Activated T-cell treated with anti-CD3 and anti-CD28 coated beads for 1 hour (primary cell): Measurements from ENCODE around the gene ITIH1.
"Not testable (repeated sequence)": the region's sequence is repeated elsewhere in the genome, so short reads cannot be mapped to it uniquely, and the experiment has no call there.

Experiments
- DNase-seq: peaks from one replicate; pipeline ENCODE4 v3.0.0-alpha.2; 2020; ENCODE audit warnings: low read depth

ITIH1 gene

DNA sequence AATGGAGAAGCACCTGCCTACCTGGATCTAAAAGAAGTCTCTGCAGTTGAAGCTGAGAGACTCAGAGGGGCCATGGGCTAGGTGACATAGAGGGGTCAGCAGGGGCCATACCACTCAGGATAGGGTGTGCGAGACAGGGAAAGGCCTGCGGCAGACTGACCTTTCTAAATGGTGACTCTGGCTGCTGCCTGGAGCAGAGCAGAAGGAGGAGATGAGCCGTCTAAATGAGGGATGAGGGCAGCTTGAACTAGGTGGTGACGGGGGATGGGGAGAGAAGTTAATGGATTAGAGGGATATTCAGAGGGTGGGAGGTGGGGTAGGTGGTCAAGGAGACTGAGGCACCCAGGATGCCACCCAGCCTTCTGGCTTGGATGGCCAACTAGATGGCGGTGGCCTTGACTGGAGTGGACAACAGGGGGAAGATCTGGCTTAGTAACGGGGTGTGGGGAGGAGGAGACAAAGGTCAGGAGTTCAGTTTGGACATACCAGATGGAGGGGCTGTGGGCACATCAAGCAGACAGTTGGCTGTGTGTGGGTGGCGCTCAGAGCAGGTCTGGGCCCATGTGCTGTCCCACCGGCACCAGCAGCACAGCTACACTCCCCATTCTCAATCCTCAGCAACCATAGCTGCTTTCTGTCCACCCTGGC, 3.2 kb upstream of the ITIH1 start:
- DNase-seq: no peak

- no peak for DNase-seq
These were observed 2.2 kb upstream of the ITIH1 start for GRCh38 chr3:52774901-52775864.

GRCh38 chr3:52775877-52776276, 1.5 kb upstream of the ITIH1 start:
- no peak for DNase-seq

GRCh38 chr3:52776486-52776885, 913 bp upstream of the ITIH1 start:
- not testable (repeated sequence) for DNase-seq

DNA sequence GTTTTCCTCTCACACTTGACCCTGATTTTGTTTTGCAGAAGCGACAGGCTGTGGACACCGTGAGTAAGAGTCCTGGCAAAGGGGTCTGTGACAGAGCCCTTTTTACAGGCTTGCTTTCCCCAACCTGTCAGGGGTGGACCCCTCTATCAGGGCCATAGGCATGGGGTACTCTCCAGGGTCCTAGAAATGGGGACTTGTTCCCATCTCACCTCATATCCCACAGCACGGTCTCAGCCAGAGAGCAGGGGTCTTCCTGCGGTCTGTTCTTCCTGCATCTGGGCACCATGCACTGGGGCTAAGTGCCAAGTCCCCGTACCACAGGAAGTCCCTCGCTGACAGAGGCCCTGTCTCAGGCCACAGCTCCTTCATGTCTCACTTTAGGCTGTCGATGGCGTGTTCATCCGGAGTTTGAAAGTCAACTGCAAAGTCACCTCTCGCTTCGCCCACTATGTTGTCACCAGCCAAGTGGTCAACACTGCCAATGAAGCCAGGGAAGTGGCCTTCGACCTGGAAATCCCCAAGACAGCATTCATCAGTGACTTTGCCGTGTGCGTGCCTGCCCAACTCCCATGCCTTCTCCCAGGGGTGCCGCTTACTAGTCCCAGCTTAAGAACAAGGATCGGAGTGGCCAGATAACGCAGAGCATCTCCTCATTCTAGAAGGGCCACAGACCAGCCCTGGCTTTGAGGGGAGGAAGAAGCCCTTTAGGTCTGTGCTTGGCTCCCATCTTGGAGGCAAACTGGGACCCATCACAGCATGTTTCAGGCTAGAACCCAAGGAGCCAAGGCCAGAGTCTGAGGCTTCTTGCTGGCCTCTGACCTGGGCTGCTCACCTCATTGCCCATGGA, 783 bp downstream of the ITIH1 start:
- DNase-seq: no peak

GRCh38 chr3:52779011-52779836, 1.8 kb downstream of the ITIH1 start:
- no peak for DNase-seq

GRCh38 chr3:52779837-52780585, 2.6 kb downstream of the ITIH1 start:
- no peak for DNase-seq

DNA sequence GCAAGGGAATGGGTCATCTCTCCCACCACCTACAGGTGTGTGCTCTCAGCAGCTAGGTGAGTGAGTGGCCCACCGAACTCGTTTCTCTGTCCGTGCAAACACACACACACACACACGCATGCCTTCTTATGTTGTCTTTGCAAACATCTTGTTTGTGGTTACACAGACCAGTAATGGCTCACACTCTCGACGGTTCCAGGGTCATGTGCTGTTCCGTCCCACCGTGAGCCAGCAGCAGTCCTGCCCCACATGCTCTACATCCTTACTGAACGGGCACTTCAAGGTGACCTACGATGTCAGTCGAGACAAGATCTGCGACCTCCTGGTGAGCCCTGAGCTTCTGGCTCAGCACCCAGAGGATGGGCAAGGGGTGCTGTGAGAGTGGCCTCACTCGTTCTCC, 4.3 kb downstream of the ITIH1 start:
- no peak for DNase-seq

DNA sequence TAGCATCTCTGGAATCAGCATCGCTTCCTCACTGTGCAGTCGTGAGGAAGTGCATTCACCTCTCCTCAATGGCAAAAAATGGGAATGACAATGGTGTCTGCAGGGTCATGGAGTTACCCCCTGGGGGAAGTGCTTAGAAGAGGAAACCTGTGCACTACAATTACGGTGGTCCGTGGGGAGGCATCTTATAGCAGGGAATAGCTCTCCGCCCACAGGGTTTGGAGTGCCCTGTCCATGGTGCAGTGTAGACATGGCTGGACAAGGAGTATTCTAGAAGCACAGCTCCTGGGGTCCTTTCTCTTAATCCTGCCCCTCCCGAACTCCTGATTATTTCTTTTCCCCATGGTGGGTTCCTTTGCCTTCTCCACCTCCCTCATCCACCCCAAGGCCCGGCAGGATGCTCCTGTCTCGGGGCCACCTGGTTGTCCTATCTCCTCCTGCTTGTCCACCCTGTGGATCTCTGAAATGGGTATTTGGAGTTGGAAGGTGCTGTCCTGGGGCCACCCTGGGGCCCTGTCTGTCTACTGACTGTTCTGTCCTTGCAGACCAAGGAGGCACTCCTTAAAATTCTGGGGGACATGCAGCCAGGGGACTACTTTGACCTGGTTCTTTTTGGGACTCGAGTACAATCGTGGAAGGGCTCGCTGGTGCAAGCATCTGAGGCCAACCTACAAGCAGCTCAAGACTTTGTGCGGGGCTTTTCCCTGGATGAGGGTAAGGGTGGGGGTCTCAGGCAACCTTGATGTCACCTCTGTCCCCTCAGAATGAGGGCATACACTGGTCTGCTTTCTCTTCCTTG, 5.2 kb downstream of the ITIH1 start:
- no peak for DNase-seq

GRCh38 chr3:52783211-52783555, 5.8 kb downstream of the ITIH1 start:
- no peak for DNase-seq

DNA sequence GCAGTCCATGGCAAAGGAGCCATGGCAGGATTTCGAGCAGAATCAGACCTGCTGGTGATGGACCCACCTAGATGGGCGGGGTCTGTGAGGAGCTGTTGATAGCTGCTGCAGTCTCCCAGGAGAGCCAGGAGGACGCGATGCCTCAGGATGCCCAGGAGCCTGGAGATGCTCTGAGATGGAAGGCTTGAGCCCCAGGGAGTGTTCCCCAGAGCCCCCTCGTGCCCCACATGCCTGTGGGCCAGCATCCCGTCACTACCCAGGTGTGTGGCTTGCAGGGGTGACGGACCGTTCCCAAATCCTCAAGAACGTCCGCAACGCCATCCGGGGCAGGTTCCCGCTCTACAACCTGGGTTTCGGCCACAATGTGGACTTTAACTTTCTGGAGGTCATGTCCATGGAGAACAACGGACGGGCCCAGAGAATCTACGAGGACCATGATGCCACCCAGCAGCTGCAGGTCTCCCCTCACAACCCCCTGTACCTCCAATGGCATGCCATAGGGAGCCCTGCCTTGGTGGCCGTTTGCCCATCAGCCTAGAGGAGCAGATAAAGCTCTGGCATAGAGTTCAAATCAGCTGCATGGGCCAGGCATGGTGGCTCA, 6.7 kb downstream of the ITIH1 start:
- DNase-seq: no peak

DNA sequence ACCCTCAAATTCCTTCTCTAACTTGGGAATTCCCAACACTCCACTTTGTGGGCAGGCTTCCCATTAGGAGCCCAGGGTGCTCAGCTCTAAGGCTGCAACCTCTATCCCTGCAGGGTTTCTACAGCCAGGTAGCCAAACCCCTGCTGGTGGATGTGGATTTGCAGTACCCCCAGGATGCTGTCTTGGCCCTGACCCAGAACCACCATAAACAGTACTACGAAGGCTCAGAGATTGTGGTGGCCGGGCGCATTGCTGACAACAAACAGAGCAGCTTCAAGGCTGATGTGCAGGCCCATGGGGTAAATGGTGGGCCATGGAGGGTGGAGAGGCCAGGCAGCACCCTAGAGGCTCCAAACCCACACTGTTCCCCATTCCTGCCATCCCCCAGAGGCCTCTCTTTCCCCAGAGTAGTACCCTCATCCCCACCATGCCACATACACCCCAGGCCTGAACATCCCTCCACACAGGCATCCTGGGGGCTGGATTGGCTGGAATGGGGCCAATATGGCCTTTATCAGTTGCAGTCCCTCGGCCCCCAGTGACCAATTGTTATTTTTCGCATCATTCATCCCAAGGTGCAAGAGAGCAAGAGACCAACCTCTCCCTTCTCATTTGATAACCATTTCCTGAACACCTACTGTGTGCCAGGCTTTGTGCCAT, 7.7 kb downstream of the ITIH1 start:
- DNase-seq: no peak

DNA sequence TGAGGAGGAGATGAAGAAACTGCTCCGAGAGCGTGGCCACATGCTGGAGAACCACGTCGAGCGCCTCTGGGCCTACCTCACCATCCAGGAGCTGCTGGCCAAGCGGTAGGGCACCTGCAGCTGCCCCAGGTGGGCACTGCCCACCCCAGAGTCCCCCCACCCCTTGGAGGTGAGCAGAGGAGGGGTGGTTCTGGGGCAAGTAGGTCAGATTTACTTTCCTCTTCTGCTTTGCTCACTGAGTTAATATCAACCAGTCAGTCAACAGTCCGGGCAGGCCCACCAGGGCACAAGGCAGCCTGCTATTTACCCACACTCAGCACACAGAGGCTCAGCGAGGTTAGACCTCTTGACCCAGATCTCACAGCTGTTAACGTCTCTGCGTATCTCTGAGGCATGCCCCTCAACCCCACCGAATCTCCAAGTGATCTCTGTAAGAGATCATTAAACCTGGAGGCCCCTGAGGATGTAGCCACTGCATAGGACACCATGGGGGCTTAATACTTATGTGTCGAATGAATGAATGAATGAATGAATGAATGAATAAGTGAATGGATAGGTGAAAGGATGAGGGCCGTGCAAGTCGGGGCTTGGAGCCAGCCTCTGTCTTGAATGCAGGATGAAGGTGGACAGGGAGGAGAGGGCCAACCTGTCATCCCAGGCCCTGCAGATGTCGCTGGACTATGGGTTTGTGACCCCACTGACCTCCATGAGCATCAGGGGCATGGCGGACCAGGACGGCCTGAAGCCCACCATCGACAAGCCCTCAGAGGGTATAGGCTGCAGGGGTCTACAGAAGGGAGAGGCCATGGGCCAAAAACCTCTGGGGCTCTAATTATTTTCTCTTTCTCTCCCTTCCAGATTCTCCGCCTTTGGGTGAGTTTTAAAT, 9.2 kb downstream of the ITIH1 start:
- DNase-seq: no peak

DNA sequence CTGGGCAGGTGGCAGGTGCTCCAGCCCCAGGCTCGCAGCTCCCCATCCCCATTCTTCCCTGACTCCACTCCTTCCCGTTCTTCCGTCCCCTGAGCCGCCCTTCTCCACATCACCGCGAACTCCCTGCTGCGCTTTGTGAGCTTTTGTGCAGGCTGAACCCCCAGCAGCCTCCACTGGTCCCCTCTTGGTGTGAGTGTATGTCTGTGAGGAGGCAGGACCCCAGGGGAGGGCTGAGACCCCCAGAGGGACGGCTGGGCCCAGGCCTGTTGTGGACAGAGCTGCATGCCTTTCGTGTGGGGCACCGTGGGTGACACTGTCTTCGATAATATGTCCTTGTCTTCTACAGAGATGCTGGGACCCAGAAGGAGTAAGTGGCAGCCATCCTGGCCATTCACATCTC, 9.8 kb downstream of the ITIH1 start:
- DNase-seq: no peak

DNA sequence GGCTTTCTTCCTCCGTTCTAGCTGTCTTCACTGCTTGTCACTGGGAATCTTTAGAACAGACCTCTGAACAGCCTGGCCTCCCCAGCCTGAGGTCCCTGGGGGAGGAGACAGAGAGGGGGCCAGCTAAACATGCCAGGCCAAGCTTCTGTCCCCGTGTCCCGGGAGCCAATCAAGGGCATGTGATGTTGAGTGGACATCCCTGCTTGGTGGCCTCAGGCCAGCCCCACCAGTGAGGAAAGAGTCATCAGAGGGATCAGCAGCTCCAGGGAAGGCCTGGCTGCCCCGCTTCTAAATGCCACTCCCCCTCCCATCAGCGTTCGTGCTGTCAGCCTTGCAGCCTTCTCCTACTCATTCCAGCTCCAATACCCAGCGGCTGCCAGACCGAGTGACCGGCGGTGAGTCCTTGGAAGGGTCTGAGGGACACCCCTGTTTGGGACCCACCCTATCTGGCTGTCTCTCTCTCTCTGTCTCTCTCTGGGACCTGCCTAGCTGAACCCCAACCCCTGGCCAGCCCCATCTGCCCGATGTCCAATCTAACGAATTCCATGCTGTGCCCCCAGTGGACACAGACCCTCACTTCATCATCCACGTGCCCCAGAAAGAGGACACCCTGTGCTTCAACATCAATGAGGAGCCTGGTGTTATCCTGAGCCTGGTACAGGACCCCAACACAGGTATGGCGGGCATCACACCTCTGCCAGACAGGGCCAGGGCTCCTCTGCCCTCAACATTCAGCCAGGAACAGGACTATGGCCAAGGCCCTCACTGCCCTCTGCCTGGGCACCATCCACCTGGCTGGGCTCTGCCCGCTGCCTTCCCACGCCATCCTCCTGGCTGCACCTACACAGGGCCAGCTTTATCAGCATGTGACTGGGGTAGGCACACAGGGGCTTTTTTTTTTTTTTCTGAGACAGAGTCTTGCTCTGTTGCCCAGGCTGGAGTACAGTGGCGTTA, 10.6 kb downstream of the ITIH1 start:
- DNase-seq: no peak

- DNase-seq: no peak
These were observed 11.7 kb downstream of the ITIH1 start for GRCh38 chr3:52788890-52789745.
